GM19023 (cell line): ENCODE data around the gene TRIM5.
"Not testable (repeated sequence)": the region's sequence is repeated elsewhere in the genome, so short reads cannot be mapped to it uniquely, and the experiment has no call there.

Experiments used
- ATAC-seq: cut with Tn5 transposase; IDR thresholded peaks from one replicate; pipeline ENCODE4 v1.9.1; 2021; ENCODE audit warnings: mild to moderate bottlenecking, moderate library complexity; ENCODE audit not compliant: unreplicated experiment

Gene TRIM5

DNA sequence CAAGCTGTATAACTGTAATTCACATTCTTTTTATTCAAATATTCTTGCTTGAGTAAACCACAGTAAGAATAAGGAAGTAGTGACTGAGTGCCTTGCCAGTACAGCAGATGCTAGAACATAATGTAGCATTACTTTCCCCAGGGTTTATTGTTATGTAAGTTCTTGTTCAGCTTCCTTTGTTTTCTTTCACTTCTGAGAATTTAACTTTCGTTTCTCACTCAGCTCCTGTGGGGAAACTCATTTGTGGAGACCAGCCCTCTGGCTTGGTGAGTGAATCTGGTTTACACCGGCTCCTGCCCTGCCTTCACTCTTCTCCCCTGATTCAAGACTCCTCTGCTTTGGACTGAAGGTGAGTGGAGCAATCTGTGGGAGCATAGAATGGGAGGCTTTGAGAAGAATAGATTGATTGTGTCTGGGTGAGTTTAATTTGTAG is 4.7 kb upstream of the TRIM5 start, which contains the start of gene TRIM22:
Gene TRIM22, plus strand, starts transcription at position 240 of the 433 bp plus-strand sequence. CDS start 6,443 bp downstream, outside the sequence.
- peak; percentile 68 for ATAC-seq

DNA sequence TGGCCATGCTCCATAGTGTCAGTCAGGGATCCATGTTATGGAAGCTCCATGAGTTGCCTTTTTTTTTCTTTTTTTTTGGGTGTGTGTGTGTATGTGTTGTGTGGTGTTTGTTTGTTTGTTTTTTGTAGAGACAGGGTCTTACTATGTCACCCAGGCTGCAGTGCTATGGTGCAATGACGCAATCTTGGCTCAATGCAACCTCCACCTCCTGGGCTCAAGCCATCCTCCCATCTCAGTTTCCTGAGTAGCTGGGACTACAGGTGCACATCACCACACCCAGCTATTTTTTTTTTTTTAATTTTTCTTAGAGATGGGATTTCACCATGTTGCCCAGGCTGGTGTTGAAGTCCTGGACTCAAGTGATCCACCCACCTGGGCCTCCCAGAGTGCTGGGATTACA is 3.6 kb upstream of the TRIM5 start:
- ATAC-seq, result no peak

DNA sequence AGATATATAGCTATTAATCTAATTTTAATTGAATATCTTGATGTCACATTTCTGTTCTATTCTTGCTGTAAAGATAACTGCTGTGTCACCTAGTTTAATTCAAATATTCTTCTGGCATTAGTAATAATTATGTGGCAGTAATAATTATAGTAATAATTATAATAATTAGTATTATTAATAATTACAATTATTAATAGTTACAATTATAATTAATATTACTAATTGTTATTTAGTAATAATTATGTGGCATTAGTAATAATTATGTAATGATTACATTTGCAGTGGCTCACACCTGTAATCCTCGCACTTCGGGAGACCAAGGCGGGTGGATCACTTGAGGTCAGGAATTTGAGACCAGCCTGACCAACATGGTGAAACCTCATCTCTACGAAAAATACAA is 1.6 kb upstream of the TRIM5 start:
- ATAC-seq, result no peak

DNA sequence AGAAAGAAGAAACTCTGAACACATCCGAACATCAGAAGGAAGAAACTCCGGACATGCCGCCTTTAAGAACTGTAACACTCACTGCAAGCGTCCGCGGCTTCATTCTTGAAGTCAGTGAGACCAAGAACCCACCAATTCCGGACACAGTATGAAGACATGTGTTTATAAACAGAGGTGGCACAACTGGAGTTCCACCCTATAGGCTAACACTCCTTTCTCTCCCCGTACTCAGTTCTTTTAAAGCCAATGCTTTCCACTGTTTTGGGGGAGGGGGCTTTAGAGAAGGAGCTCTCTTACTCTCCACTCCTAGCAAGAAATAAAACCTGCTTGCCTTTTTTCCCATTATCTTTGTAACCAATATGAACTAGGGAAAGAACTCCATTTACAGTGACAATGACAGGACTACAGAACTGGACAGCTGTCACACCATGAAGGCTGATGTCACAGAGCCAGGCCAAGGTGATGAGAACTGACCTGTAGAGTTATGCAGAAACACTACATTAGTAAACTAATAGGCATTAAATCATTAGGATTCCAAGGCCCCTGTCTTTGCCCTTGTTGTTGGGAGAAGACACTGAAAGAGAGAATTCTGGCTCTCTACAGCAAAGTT is 733 bp downstream of the TRIM5 start:
- ATAC-seq, result peak; percentile 6

DNA sequence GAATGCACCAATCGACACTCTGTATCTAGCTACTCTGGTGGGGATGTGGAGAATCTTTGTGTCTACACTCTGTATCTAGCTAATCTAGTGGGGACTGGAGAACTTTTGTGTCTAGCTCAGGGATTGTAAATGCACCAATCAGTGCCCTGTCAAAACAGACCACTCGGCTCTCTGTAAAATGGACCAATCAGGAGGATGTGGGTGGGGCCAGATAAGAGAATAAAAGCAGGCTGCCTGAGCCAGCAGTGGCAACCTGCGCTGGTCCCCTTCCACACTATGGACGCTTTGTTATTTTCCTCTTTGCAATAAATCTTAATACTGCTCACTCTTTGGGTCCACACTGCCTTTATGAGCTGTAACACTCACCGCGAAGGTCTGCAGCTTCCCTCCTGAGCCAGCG is 1.3 kb downstream of the TRIM5 start:
- ATAC-seq, result not testable (repeated sequence)

DNA sequence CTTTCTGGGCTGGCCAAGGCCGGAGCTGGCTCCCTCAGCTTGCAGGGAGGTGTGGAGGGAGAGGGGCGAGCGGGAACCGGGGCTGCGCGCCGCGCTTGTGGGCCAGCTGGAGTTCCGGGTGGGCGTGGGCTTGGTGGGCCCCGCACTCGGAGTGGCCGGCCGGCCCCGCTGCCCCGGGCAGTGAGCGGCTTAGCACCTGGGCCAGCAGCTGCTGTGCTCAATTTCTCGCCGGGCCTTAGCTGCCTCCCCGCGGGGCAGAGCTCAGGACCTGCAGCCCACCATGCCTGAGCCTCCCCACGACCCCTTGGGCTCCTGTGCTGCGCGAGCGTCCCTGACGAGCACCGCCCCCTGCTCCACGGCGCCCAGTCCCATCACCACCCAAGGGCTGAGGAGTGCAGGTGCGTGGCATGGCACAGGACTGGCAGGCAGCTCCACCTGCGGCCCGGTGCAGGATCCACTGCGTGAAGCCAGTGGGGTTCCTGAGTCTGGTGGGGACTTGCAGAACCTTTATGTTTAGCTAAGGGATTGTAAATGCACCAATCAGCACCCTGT is 1.9 kb downstream of the TRIM5 start:
- not testable (repeated sequence) for ATAC-seq

DNA sequence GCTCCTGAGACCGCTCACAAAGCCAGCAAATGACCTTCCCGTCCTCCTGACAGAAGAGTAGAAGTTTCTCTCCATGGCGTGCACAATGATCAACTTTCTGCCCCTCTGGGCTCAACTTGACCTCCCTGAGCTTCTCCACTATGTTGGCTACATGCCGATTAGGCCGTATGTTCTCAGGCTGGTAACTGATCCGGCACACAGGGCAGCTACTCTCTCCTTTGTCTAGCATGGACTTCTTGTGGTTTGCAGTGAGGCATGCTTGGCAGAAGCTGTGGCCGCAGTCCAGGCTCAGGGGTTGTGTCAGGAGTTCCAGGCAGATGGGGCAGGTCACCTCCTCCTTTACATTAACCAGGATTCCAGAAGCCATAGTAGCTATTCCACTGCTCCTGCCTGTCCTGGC is 5.1 kb downstream of the TRIM5 start:
- ATAC-seq, result no peak

DNA sequence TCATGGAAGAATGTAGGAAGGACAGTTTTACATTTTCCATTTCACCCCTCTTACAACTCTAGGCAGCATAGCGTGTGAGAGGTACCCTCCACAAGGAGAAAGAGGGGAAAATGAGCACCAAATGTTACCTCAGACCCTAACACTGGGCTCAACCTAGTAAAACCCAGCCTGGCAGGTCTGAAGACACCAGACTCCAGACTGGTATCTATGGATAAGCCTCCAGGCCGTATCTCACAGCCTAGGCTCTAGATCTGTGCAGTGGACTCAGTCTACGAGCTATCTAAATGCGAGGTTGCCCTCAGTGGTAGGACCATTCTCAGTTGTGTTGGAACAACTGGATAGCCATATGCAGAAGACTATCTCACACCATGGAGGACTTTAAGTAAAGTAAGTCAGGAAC is 10.5 kb downstream of the TRIM5 start:
- ATAC-seq, result no peak

DNA sequence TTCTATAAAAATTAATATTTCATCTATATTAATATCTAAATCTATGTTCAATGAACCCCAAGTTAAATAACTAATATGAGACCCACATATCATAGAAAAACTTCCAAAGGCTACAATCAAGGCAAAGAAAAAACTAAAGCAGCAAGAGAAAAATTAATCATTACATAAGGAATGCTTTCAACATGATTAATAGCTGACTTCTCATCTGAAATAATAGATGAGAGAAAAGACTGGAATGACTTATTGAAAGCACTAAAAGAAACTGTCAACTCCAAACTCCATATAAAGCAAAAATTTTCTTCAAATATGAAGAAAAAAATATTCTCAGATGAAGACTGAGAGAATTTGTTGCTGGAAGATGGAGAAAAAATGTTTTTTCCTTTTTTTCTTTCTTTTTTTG is 13.0 kb downstream of the TRIM5 start:
- no peak for ATAC-seq

DNA sequence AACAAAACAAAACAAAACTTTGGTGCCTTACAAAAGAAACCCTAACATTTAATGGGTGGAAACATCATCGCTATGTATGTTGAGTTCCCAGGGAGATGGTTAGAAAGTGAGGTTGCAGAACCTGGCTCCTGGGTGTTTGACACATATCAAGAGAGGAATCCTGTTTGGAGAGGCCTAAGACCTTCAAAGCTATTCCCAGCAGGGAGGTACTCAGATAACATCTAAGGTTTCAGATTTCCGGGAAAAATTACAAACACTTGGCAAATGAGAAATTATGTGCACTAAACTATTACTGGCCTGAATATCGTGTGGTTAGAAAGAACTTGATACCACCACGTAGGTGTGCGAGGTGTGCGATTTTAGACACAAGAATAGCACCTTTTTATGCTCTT is 18.5 kb downstream of the TRIM5 start:
- no peak for ATAC-seq

DNA sequence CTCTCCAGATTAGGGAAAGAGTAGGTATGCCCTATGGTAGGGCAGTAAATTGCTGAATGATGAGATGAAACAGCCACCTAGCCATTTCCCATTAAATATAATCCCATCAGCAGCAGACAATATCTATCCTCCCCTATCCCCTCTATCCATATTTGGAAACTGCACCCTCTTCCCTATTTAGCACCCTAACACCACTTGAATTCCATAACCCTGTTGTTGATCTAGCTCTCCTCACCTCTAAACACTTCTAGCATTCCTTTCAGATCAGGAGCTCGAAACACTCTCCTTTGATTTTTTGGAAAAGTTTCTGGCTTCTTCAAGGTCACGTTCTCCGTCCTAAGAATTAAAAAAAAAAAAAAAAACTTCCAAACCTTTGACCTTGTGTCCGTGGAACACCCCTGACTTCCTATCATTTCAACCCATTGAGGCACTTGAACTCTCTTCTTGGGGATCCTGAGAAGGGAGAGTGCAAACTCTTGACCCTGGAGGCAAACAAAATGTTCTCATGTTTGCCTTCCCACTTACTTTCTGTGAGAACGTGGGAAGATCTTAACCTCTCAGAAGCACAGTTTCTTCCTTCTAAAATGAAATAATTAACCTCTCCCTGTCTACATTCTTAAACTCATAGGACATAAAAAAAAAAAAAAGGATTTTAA is 19.0 kb downstream of the TRIM5 start:
- no peak for ATAC-seq

DNA sequence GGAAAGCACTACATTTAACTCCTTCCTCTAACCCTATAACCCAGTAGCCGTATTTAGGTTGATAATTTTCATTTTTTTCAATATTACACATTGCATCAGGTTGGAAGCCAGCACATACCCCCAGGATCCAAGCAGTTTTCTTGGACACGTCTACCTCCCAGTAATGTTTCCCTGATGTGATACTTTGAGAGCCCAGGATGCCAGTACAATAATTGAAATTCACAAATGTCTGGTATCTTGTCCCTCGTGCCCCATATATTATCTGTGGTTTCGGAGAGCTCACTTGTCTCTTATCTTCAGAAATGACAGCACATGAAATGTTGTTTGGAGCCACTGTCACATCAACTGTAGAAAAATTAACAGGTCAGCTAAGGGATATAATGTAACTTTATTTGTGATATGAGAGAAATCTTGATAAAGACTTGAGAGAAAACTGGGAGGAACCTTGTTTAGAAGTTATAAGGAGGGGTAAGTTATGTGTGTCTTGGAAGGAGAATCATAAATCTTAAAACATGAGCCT is 19.8 kb downstream of the TRIM5 start:
- ATAC-seq, result no peak

DNA sequence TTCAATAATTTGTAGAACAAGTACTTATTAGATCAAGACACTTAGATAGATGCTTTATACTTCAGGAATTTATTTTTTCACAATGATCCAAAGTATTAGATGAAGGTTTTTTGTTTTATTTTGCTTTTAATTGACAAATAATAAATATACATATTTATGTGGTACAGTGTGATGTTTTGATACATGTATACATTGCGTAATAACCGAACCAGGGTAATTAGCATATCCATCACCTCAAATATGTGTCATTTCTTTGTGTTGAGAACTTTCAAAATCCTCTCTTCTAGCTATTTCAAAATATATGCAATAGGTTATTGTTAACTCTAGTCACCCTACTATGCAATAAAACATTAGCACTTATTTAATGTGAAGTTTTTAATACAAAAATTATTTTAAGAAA is 21.4 kb downstream of the TRIM5 start:
- ATAC-seq, result no peak

DNA sequence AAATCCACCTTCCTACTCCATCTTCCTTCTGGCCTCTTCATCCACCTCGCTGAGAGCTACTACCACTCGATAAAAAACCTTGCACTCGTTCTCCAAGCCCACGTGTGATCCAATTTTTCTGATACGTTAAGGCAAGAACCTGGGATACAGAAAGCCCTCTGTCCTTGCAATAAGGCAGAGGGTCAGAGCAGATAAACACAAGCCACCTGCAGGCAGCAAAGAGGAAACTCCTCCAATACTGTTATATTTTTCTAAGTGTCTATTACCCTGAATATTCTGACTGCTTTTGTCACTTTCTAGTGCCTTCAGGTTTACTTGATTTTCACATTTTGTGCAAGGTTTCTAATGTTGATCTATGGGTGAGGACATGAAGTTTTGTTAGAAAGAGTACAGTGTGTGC is 26.6 kb downstream of the TRIM5 start:
- no peak for ATAC-seq

DNA sequence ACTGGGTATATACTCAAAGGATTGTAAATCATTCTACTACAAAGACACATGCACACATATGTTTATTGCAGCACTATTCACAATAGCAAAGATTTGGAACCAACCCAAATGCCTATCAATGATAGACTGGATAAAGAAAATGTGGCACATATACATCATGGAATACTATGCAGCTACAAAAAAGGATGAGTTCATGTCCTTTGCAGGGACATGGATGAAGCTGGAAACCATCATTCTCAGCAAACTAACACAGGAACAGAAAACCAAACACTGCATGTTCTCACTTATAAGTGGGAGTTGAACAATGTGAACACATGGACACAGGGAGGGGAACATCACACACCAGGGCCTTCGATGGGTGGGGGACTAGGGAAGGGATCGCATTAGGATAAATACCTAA is 27.9 kb downstream of the TRIM5 start:
- not testable (repeated sequence) for ATAC-seq

DNA sequence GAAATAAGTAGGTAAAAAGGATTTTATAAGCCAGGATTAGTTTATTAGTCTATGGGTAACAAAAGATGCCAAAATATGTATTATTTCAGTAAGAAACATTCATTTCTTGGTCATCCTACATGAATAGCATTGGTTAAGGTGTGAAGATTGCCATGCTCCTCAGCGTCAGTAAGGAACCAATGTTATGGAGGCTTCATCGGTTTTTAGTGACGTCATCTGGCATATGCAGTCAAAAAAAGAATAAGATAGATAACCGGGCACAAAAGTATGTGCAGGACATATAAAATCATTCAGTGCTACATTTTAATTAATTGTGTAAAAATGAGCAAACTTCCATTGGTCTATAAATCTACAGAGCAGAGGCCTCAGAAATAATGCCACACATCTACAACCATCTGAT is 29.4 kb downstream of the TRIM5 start:
- ATAC-seq, result no peak

DNA sequence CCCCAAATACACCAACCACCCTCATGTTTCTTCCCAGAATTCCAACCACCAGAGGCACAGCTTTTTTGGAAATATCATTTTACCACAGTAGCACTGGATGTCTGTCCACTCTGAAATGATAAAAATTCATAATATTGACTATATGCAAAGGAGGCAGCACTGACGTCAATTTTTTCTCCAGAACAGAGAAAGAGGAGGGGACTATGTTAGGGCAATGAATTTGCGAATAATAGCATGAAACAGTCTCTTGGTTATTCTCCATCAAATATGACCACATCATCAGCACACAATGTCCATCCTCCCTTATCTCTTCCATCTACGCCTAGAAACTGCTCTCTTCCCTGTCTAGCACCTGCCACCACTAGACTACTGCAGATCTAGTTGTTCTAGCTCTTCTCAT is 38.7 kb downstream of the TRIM5 start:
- no peak for ATAC-seq

DNA sequence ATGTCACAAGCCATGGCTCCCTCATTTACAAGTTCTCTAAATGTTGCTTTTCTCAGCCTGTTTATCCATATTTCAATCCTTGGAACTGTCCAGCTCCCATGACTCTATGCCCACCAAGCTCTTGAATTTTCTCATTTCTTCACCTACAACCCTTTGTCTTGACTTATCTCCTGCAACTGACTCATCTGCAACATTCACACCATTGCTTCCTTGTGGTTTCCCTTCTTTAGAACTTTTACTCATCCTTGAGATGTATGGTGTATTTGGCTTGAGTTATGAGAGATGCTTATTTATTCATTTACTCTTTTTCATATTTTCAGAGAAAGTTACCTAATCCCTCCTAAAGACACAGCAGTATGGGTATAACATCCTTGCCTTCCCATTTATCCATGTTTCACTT is 41.3 kb downstream of the TRIM5 start:
- ATAC-seq, result no peak

DNA sequence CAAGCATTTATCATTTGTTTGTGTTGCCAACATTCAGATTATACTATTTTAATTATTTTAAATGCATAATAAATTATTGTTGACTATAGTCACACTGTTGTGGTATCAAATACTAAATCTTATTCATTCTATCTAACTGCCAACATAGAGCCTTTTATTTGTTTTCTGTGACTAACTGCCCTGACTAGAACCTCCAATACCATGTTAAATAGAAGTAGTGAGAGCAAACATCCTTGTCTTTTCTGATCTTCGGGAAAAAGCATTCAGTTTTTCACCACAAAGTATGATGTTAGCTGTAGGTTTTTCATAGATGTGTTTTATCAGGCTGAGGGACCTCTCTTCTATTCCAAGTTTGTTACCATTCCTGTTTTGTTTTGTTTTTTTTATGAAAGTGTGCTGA is 44.9 kb downstream of the TRIM5 start:
- ATAC-seq, result no peak

DNA sequence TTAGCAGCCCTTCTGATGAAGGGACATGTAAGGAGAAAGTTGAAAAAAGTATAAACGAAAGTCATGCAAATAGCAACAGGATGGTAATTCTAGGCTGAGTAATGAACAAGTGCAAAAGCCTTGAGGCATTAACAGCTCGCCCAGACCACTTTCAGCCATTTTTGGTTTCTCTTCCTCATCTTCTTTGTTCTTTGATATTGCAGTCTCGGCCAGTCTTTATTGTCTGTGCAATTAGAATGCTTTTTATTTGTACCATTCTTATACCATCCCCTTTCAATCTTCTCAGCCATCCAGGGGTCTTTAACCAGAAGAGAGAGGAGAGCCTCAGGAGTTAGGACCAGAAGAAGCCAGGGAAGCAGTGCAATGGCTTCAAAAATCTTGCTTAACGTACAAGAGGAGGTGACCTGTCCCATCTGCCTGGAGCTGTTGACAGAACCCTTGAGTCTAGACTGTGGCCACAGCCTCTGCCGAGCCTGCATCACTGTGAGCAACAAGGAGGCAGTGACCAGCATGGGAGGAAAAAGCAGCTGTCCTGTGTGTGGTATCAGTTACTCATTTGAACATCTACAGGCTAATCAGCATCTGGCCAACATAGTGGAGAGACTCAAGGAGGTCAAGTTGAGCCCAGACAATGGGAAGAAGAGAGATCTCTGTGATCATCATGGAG is 52.8 kb downstream of the TRIM5 start:
- ATAC-seq, result peak; percentile 93

DNA sequence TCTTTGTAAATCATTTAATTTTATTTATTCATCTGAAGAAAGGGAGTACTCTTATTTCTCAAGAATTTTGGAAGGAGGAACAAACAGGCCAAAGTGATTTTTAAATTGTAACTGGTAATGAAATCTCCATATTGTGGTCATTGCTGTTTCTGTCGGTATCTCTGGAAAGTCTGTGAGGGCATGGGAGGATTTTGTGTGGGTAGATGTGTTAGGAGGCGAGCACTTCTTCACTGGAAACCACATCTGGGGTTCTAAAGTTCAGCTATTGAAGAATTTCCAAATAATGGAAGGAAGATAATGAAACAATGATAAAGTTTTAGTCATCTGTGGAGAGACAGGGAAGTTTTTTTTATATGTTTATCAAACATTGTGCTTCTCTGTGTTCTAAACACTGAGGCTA is 53.5 kb downstream of the TRIM5 start:
- ATAC-seq, result no peak

DNA sequence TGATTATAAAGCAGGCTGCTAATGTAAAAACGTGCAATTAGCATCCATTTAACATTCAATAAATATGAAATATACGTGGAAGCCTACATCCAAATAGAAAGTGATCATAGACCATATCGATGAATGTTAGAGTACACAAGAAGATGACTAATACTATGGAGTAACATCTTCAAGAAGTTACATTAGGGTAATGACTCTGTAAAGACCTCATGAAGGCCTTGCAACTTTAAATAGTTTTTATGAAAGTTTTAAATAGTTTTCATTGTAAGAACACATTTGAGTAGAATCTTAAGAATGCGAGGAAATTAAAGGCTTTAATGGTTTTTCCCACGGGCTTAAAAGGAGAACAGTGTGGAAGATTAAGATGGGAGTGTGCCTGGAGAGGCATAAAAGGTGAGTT is 58.7 kb downstream of the TRIM5 start:
- ATAC-seq, result no peak
